Measurements from ENCODE around the gene OR6K2. TPM values are rescaled to one million over a fixed set of nuclear protein-coding genes. Genes with fewer than 3 reads are reported as not detected.

Gene OR6K2
- total and polyA plus RNA-seq, 2 of the 13 experiments (the other 11 are each of a cell fraction or from before 2014, with no cell fraction given) = not detected

DNA sequence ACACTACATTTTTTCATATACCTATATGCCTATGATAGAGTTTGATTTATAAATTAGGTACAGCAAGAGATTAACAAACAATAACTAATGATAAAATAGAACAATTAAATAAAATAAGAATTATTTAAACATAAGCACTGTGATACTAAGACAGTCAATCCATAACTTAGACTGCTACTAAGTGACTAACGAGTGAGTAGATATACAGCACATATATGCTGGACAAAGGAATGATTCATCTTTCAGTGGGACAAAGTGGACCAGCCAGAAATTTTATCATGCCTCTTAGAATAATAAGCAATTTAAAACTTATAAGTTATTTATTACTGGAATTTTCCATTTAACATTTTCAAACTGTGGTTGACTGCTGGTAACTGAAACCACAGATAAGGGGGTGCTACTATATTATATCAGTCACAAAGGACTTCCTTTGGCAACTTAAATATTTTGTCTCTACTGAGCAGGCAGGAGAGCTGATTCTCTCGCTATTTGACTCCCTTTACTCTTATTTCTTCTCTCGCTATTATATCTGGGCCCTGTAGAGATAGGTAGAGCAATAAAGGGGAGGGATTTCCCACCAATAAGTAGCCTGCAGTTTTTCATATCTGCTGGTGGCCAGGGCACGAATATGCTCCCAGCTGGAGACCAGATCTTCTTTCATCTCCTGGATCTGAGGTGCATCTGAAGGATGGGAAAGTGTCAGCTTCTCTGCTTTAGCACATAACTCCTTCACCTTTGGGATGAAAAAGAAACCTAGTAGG is 24.7 kb downstream of the OR6K2 start:
- H3K9me3 ChIP-seq (ENCODE audit: low read length) = peaks cover 15% of the 10 kb centered on the region
- in situ Hi-C loops (cut with HindIII; ENCODE audit: extremely low pct_ligation_motif_present, low pct_unique_long_range_greater_than_20kb) = no loop called here
- intact Hi-C loops (cut with micrococcal nuclease; ENCODE audit: unreplicated experiment) = no loop called here
- DNase-seq (ENCODE audit: low spot score) = no peak
- TF ChIP-seq ZFP90 (CRISPR knock-in tag; IDR thresholded peaks at IDR 0.05; ENCODE audit: borderline replicate concordance) = no peak
- no peak for TF ChIP-seq ZFP37 (CRISPR knock-in tag; IDR thresholded peaks at IDR 0.05; ENCODE audit: borderline replicate concordance)
- TF ChIP-seq YEATS4 (CRISPR knock-in tag; IDR thresholded peaks at IDR 0.05; ENCODE audit: borderline replicate concordance) = no peak
- no peak overlapping the region for H3K9ac ChIP-seq (ENCODE audit: insufficient read depth, low read depth, low read length)
- POLR2A ChIA-PET = no interaction called here
- no TSS peak for BruUV-seq (replicated peaks)
- H4K20me1 ChIP-seq (ENCODE audit: insufficient read depth, low read length) = no peaks in the 10 kb centered on the region
- CTCF ChIA-PET (ENCODE audit: low intra/inter-chr PET ratio, low total read pairs) = no interaction called here
- H3K4me1 ChIP-seq (ENCODE audit: insufficient read depth, low read length) = no peaks in the 10 kb centered on the region
- no peaks in the 10 kb centered on the region for H3K36me3 ChIP-seq (replicated peaks in 1 of 2; ENCODE audit: control insufficient read depth in 1 of 2, insufficient read depth in 2 of 2, low read length in 2 of 2)
- no peak overlapping the region for H3K4me3 ChIP-seq (replicated peaks in 1 of 3; ENCODE audit: insufficient read depth in 1 of 3, low read depth in 2 of 3, low read length in 3 of 3)
- no peak for ATAC-seq
- H3K4me2 ChIP-seq (ENCODE audit: low read depth, low read length) = no peak overlapping the region
- 0% methylated on average over 4 of the region's 4 CpGs for WGBS (ENCODE audit: low lambda C conversion rate)
- H2AFZ ChIP-seq (ENCODE audit: low read length) = no peak overlapping the region
- no peaks in the 10 kb centered on the region; a peak in 1 of 5 replicates for H3K27me3 ChIP-seq (ENCODE audit: control insufficient read depth in 1 of 2, insufficient read depth in 2 of 2, low read length in 2 of 2)
- FAIRE-seq = no peak
- H3K79me2 ChIP-seq (ENCODE audit: insufficient read depth, low read length) = no peaks in the 10 kb centered on the region
- H3K27ac ChIP-seq (ENCODE audit: extremely low read length, insufficient read depth, low read length) = no peak overlapping the region

DNA sequence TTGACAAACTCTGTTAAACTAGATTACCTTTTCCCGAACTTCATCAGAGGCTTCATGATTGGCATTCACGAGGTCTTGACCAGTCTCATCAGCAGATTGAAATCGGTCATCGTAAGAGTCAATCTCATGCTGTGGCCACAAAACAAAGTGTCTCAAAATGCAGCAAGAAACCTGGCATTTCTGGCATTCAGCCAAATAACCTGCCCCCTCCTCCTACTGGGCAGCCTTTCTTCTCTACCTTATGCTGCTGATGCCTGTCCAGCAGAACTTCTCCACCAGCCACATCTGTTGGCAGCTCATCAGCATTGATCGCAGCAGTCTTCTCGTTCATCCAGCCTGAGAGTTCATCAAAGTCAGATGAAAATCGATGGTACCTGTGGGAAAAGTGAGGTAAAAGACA is 26.1 kb downstream of the OR6K2 start:
- H3K27me3 ChIP-seq (ENCODE audit: control insufficient read depth in 1 of 2, insufficient read depth in 2 of 2, low read length in 2 of 2) = no peaks in the 10 kb centered on the region; a peak in 1 of 5 replicates
- BruUV-seq (replicated peaks) = no TSS peak
- in situ Hi-C loops (cut with HindIII; ENCODE audit: extremely low pct_ligation_motif_present, low pct_unique_long_range_greater_than_20kb) = no loop called here
- ATAC-seq (no peak), FAIRE-seq (no peak), DNase-seq (ENCODE audit: low spot score) (no peak)
- H3K9me3 ChIP-seq (ENCODE audit: low read length) = peaks cover 13% of the 10 kb centered on the region
- no peak overlapping the region for H3K4me3 ChIP-seq (replicated peaks in 1 of 3; ENCODE audit: insufficient read depth in 1 of 3, low read depth in 2 of 3, low read length in 3 of 3)
- H3K79me2 ChIP-seq (ENCODE audit: insufficient read depth, low read length) = no peaks in the 10 kb centered on the region
- intact Hi-C loops (cut with micrococcal nuclease; ENCODE audit: unreplicated experiment) = no loop called here
- no peak overlapping the region for H2AFZ ChIP-seq (ENCODE audit: low read length)
- WGBS (ENCODE audit: low lambda C conversion rate) = 32% methylated on average over 7 of the region's 7 CpGs
- H3K27ac ChIP-seq (ENCODE audit: extremely low read length, insufficient read depth, low read length) = no peak overlapping the region
- H3K4me1 ChIP-seq (ENCODE audit: insufficient read depth, low read length) = no peaks in the 10 kb centered on the region
- H3K36me3 ChIP-seq (replicated peaks in 1 of 2; ENCODE audit: control insufficient read depth in 1 of 2, insufficient read depth in 2 of 2, low read length in 2 of 2) = no peaks in the 10 kb centered on the region
- no peaks in the 10 kb centered on the region for H4K20me1 ChIP-seq (ENCODE audit: insufficient read depth, low read length)
- no peak overlapping the region for H3K9ac ChIP-seq (ENCODE audit: insufficient read depth, low read depth, low read length)
- H3K4me2 ChIP-seq (ENCODE audit: low read depth, low read length) = no peak overlapping the region
- ChIA-PET CTCF (ENCODE audit: low intra/inter-chr PET ratio, low total read pairs) (no interaction called here), POLR2A (no interaction called here)
- no peak for TF ChIP-seq NPAS2 (CRISPR knock-in tag; IDR thresholded peaks at IDR 0.05; ENCODE audit: borderline replicate concordance)
- TF ChIP-seq ZNF496 (CRISPR knock-in tag; IDR thresholded peaks at IDR 0.05; ENCODE audit: insufficient replicate concordance) = no peak
- TF ChIP-seq, protein P1, sequence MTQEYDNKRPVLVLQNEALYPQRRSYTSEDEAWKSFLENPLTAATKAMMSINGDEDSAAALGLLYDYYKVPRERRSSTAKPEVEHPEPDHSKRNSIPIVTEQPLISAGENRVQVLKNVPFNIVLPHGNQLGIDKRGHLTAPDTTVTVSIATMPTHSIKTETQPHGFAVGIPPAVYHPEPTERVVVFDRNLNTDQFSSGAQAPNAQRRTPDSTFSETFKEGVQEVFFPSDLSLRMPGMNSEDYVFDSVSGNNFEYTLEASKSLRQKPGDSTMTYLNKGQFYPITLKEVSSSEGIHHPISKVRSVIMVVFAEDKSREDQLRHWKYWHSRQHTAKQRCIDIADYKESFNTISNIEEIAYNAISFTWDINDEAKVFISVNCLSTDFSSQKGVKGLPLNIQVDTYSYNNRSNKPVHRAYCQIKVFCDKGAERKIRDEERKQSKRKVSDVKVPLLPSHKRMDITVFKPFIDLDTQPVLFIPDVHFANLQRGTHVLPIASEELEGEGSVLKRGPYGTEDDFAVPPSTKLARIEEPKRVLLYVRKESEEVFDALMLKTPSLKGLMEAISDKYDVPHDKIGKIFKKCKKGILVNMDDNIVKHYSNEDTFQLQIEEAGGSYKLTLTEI (CRISPR knock-in tag; conservative IDR thresholded peaks at IDR 0.05) = no peak
- TF ChIP-seq ZNF501 (CRISPR knock-in tag; IDR thresholded peaks at IDR 0.05) = no peak
- TF ChIP-seq, protein P2, sequence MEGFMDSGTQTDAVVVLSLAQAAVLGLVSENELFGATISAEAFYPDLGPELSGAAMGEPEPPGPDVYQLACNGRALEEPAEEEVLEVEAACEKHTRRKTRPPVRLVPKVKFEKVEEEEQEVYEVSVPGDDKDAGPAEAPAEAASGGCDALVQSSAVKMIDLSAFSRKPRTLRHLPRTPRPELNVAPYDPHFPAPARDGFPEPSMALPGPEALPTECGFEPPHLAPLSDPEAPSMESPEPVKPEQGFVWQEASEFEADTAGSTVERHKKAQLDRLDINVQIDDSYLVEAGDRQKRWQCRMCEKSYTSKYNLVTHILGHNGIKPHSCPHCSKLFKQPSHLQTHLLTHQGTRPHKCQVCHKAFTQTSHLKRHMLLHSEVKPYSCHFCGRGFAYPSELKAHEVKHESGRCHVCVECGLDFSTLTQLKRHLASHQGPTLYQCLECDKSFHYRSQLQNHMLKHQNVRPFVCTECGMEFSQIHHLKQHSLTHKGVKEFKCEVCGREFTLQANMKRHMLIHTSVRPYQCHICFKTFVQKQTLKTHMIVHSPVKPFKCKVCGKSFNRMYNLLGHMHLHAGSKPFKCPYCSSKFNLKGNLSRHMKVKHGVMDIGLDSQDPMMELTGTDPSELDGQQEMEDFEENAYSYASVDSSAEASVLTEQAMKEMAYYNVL (CRISPR knock-in tag; IDR thresholded peaks at IDR 0.05; ENCODE audit: borderline replicate concordance) = no peak
- no peak for TF ChIP-seq SMYD3 (CRISPR knock-in tag; IDR thresholded peaks at IDR 0.05)
- TF ChIP-seq, protein P3, sequence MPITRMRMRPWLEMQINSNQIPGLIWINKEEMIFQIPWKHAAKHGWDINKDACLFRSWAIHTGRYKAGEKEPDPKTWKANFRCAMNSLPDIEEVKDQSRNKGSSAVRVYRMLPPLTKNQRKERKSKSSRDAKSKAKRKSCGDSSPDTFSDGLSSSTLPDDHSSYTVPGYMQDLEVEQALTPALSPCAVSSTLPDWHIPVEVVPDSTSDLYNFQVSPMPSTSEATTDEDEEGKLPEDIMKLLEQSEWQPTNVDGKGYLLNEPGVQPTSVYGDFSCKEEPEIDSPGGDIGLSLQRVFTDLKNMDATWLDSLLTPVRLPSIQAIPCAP (CRISPR knock-in tag; IDR thresholded peaks at IDR 0.05; ENCODE audit: low read depth) = no peak
- TF ChIP-seq ZNF12 (CRISPR knock-in tag; IDR thresholded peaks at IDR 0.05) = no peak
- no peak for TF ChIP-seq HOXA3 (CRISPR knock-in tag; IDR thresholded peaks at IDR 0.05)
- no peak for TF ChIP-seq SAFB2 (CRISPR knock-in tag; IDR thresholded peaks at IDR 0.05; ENCODE audit: borderline replicate concordance, low read depth)
